ENCODE results near the gene AZIN2.

The AZIN2 gene

DNA sequence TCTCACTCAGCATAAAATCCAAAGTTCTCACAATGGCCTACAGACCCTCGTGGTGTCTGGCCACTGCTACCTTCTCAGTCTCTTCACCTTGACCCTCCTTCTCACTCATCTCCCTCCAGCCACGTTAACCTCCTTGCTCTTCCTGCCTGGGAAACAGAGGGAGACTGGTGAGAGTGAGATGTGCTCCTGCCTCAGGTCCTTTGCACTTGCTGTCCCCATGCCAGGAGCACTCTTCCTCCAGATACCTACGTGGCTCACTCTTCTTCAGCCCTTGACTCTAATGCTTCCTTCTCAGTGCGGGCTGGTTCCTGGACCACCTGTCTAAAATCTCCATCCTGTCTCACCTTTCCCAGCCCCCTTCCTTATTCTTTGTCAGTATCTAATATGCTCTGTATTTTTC is 76.2 kb downstream of the AZIN2 start:
- DNase-seq, result no peak

DNA sequence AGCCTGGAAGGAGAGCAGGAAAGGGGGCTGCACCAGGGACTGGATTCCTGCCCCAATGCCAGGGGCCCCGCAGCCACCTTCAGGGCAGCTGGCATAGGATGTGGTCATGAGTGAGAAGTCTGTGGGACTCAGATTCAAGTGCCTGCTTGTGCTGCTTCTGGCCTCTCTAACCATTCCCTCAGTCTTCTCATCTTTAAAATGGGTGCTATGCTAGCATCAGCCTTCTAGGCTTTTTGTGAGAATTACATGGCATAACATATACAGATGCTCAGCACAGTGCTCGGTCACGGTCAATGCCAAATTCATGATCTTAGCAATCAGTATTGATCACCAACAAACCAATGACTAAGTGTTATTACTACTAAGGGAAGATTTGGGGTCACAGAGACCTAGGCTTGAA is 77.4 kb downstream of the AZIN2 start:
- no peak for DNase-seq

- DNase-seq, result no peak
Measured at GRCh38 chr1:33159577-33159976, 78.6 kb downstream of the AZIN2 start.

DNA sequence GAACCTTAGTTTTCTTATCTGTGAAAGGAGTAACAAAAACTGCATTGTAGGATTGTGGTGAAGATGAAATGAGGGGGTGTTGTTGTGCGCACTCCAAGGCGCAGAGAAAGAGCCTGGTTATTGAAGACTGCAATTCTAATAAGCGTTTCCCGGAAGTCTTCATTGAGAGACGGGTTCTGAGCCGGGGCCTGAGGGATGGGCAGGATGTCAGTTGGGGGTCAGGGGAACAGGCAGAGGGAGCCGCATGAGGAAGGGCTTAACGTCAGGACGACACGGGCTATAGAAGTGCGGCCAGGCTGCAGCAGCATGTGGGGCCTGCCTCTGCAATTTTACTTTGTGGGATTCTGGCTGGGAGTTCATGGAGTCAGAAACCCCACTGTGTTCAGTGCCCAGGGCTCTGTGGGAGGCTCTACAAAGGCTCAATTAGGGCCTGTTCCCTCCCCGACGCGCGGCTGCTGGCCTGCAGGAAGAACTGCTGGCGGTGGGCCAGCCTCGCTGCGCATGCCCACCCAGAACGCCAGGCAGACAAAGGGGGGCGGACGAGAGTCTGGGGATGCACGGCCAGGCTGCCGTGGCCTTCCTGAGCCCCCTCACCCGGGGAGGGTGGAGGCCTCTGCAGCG is 80.2 kb downstream of the AZIN2 start:
- peak; percentile 85 for DNase-seq

GRCh38 chr1:33162141-33162540 is 81.2 kb downstream of the AZIN2 start:
- DNase-seq, result no peak

DNA sequence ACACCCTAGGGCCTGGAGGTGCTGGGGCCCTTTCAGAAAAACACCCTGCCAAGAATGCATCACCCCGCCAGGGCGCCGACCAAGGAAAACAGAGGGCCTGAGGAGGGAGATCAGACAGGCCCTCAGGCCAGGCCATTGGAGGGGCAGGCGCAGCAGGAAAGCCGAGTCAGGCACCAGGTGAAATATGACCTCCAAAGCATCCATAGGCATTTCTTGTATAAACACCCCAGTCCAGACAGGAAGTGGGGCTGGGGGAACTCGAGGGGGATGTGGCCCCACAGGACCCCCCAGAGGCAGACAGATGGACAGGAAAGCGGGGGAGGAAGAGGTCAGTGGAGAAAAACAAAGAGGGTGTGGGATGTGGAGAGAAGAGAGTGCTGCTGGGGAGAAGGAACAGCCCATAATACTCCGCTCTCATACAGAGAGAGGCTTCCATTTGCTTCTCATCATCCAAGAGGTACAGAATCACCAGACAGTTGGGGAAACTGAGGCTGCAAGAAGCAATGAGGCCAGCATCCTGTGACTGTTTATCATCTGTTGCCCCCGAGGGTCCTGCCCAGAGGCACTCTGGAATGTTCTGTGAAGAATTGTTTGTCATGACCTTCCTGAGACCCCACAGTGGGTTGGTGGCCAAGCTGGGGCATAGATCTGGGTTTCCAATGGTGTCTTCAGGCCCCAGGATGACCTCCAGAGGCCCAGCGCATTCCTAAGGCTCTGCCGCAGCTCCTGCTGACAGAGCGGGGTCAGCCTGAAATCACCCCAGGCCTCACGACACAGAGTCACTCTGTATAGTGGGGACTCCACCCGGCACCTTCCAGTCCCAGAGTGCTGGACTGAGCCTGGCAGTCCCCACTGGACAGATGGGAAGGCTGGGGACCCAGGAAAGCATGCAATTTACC is 82.9 kb downstream of the AZIN2 start:
- no peak for DNase-seq

- no peak for DNase-seq
Measured at GRCh38 chr1:33165209-33165608, 84.3 kb downstream of the AZIN2 start.

DNA sequence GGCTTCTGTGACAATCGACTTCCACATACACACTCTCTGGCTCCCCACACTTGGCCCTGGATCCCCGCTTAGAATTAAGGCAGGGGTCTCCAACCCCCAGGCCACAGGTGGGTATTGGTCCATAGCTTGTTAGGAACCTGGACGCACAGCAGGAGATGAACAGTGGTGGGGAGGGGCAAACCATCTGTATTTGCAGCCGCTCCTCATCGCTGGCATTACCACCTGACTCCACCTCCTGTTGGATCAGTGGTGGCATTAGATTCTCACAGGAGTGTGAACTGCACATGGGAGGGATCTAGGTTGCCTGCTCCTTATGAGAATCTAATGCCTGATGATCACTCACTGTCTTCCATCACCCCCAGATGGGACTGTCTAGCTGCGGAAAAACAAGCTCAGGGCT is 84.9 kb downstream of the AZIN2 start:
- DNase-seq, result no peak

DNA sequence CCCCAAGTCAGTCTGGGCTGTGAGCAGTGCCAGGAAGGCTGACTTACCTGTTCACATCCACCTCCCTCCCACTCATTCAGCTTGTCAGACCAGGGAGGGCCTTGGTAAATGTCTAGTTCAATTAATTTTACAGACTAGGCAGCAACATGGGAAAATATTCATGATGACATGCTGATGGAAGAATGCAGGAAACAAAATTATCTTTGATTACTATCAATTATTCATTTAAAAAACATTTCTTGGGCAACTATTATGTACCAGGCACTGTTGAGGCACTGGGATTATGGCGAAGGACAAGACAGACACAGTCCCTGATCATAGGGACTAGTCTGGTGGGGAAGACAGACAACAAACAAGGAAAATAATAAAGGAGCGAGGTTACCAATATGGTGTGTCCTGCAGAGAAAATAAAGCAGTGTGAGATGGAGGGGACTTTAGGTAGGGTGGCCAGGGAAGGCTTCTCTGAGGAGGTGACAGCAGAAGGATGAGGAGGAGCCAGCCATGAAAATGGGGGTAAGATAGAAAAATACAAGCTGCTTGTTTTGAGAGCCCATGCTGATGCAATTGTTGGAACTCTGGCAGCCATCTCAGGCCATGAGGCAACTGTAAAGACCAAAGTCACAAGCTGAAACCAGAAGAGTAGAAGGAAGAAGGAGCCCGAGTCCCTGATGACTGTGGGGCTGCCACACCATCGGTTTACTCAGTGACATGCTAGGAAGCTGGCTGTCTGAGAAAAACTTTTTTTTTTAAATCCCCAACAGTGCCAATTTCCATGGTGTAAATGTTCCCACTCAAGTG is 86.9 kb downstream of the AZIN2 start:
- DNase-seq, result no peak

- no peak for DNase-seq
Measured at GRCh38 chr1:33168556-33169289, 87.8 kb downstream of the AZIN2 start.

- DNase-seq, result peak; percentile 37
Measured at GRCh38 chr1:33169290-33170055, 88.5 kb downstream of the AZIN2 start.
